DMS153 (cell line): ENCODE data around the gene RNLS.

Experiments used
- DNase-seq: peaks from one replicate; lab custom pipeline; 2025; lab: John Stamatoyannopoulos, UW

RNLS gene

DNA sequence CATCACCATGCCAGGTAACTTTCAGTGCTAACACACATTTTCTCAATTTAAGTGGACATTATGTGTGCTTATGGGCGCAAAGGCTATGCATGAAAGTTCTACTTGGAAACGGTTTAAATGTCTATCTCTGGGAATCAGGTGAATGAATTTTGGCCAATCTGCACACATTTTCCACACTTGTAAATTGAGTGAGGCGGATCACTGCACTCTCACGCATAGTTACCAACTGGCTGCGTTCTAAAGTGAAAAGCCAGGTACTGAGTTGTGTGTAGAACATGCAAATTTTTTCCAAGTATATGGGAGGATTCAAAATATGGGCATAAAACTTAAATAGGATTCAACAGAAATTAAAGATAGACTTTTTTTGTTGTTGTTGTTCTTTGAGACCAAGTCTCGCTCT lies 323.7 kb downstream of the RNLS start:
- no peak for DNase-seq

- DNase-seq = no peak
These were observed 326.2 kb downstream of the RNLS start for GRCh38 chr10:88256886-88257285.

- no peak for DNase-seq
These were observed 327.0 kb downstream of the RNLS start for GRCh38 chr10:88256013-88256680.

DNA sequence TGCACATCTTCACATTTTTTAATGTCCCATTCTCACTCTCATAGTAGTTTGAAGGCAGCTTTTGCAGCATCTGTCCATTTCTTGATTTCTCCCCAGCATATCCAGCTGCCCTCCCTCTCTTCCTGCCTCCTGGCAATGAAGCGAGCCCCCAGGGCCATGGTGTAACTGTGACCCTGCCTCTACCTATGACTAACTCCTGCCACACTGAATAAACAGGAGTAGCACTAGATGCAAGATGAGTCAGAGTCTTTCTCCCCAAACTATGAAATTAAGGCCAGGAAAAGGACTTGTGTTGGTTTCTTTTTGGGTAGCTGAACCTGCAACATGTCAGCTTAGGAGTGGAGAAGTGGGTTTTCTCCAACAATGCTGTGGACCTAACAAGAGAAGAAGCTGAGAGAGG lies 329.0 kb downstream of the RNLS start:
- DNase-seq = no peak

DNA sequence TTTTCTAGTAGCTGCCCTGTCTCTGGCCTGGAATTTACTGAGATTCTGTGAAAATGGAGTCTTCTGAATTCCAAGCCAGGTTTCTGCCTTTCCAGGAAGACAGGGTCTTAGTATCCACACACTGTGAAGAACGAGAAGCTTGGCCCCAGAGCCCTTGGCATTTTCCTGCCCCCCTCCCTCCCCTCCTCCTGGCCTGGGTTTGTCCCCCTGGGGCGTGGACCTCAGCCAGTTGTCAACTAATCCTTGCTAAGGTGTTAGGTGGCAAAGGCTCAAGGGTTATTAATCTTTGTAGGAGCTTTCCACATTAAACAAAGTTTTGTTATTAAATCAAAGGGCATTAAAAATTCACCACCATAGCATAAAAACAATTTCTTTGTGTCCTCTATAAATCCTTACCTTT lies 329.5 kb downstream of the RNLS start:
- DNase-seq = no peak

DNA sequence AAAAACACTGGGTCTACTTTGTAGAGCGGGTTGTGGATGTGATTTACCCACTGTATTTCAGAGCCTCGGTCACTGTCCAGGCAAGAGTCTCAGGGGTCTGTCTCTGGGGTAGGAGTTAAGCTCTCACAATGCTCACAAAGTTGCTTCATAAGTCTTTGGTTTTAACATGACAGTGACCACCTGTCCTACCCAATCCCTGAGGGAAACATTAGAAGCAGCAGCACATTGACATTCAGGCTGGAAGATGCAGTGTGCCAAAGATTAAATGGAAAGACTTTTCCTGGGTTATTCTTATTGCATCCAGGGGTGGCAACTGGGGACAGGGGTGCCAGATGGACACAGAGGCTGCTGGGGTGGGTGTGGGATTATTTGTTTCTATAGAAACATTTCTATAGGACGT lies 330.0 kb downstream of the RNLS start:
- no peak for DNase-seq

GRCh38 chr10:88249450-88249849 lies 333.7 kb downstream of the RNLS start:
- DNase-seq = no peak

- DNase-seq = no peak
These were observed 336.4 kb downstream of the RNLS start for GRCh38 chr10:88246675-88247074.

DNA sequence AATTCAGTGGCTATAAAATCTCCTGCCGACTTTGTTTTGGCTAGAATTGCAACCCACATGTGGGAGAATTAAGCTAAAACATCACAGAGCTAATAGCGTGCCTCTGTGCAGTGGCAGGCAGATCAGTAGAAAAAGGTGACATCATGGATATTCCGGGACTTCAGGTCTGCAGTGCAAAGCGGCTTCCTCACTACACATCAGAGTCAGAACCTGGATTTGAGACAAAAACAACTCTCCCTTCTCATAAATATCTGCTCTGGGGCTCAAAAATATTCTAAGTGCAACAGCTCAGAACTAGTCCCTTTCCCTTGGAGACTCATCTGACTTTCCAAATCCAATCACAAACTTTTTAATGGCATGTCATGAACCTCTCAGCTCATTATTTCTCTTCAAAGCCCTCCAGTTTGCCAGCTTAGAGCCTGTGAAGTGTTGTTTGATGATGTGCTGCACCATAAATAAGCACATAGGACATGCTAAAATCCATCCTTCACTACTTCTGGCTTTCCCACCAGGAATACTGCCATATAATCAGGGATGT lies 337.1 kb downstream of the RNLS start:
- no peak for DNase-seq

GRCh38 chr10:88244781-88245625 lies 338.1 kb downstream of the RNLS start:
- DNase-seq = no peak

- no peak for DNase-seq
These were observed 339.0 kb downstream of the RNLS start for GRCh38 chr10:88243836-88244730.

- DNase-seq = no peak
These were observed 339.8 kb downstream of the RNLS start for GRCh38 chr10:88243202-88243744.

GRCh38 chr10:88241501-88241900 lies 341.6 kb downstream of the RNLS start:
- no peak for DNase-seq

GRCh38 chr10:88239212-88239611 lies 343.9 kb downstream of the RNLS start:
- DNase-seq = no peak

GRCh38 chr10:88238615-88238914 lies 344.6 kb downstream of the RNLS start:
- no peak for DNase-seq

- DNase-seq = no peak
These were observed 345.1 kb downstream of the RNLS start for GRCh38 chr10:88237896-88238614.

DNA sequence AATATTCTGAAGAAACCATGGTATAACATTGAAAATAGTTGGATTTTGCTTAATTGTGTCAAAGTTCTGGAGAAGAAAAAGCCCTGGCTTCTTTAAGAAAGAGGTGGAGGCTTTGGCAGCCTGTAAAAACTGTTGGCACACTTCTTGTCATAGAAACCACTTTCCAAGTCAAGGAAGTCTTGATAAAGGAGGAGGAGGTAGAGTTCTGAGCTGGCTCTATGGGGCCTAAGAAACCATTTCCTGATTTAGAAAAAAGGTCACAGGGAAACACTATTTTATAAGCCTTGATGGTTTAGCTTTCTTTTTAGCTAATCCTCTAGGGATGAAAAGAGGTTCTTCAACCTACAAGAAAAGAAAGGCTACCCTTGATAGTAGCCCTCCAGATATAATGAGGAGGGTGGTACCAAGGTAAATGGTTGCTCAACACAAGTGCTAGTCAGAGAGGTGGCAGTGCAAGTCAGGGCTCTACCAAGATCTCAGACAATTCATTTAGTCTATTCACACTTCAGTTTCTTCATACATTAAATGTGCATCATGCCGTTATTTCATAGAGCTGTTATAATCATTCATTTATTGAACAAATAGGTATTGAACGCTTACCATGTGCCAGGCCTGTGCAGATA lies 346.9 kb downstream of the RNLS start:
- no peak for DNase-seq

GRCh38 chr10:88234297-88234696 lies 348.8 kb downstream of the RNLS start:
- no peak for DNase-seq

- no peak for DNase-seq
These were observed 349.2 kb downstream of the RNLS start for GRCh38 chr10:88233870-88234269.

DNA sequence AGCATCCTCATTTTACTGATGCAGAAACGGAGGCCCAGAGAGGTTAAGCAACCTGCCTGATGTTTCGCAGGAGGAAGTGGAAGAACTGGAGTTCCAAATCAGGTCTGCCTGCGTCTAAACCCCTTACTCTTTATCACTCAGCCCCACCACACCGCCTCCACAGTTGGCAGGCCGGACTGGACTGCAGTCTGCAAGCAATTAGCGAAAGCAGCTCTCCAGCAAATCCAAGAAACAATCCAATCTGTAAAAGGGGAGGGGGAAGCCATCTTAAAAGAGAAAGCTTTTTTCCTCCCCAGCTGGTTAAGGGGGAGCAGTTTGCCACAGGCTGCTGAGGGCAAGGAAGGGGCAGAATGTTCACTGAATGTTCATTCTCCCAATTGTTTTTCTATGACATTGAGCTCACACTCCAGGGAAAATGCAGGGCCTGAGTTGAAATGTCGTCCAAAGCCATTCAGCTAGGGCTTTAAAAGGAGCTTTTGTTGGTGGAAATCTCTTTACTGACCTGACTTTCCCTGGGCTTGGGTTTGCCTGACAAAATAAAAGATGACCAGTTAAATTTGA lies 350.1 kb downstream of the RNLS start:
- no peak for DNase-seq
